ENCODE data around the gene TLCD2.

DNA sequence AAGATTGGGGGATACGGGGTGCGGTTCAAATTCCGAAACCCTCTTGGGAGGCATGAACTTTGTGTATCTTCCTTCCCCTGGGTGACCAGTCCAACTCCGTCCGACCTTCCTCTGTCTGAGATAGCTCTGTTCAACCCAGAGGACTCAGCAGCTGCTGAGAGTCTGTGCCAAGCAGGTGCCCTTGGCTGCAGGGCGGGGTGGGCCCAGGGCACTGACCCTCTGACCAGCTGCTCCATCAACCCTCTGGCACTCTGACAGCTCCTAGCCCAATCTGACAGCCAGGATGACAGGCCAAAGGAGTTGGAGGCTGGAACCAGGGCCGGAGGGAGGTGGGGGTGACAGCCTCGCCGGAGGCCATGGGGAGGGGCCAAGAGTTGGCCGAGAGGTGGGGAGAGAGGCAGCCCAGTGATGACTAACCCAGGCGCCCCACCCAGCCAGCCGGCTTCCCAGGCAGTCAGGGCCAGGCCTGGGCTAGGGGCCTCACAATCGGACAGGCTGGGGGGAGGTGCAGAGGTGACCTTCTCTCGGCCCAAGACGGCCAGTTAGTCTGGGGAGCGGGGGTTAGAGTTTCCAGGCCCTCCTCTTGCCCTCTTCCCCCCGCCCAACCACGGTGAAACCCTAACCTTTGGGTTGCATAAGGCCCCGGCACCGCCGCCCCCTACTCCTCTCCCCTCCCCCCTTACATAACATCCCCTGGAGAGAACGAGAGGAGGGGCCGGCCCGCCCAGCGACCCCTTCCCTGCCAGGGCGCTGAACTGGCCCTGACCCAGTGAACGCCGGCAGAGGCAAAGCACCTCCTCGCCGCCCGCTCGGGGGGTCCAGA, 5.0 kb upstream of the TLCD2 start:
- TF ChIP-seq EZH2 (IDR thresholded peaks at IDR 0.05; ENCODE audit: borderline replicate concordance, low read depth, low read length, poor library complexity, severe bottlenecking) = no peak
- TF ChIP-seq, protein P1, sequence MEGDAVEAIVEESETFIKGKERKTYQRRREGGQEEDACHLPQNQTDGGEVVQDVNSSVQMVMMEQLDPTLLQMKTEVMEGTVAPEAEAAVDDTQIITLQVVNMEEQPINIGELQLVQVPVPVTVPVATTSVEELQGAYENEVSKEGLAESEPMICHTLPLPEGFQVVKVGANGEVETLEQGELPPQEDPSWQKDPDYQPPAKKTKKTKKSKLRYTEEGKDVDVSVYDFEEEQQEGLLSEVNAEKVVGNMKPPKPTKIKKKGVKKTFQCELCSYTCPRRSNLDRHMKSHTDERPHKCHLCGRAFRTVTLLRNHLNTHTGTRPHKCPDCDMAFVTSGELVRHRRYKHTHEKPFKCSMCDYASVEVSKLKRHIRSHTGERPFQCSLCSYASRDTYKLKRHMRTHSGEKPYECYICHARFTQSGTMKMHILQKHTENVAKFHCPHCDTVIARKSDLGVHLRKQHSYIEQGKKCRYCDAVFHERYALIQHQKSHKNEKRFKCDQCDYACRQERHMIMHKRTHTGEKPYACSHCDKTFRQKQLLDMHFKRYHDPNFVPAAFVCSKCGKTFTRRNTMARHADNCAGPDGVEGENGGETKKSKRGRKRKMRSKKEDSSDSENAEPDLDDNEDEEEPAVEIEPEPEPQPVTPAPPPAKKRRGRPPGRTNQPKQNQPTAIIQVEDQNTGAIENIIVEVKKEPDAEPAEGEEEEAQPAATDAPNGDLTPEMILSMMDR (conservative IDR thresholded peaks at IDR 0.05; ENCODE audit: low read depth, low read length) = no peak
